ENCODE results near the gene PUM1.

GRCh38 chr1:31101147-31101502 lies 35.6 kb upstream of the PUM1 start:
- TF ChIP-seq CTCF (IDR thresholded peaks at IDR 0.05) (no peak), ZFX (IDR thresholded peaks at IDR 0.05; ENCODE audit: borderline replicate concordance) (no peak)

Measured in 22Rv1 (cell line).